ENCODE measurements around the gene GLI1.

DNA sequence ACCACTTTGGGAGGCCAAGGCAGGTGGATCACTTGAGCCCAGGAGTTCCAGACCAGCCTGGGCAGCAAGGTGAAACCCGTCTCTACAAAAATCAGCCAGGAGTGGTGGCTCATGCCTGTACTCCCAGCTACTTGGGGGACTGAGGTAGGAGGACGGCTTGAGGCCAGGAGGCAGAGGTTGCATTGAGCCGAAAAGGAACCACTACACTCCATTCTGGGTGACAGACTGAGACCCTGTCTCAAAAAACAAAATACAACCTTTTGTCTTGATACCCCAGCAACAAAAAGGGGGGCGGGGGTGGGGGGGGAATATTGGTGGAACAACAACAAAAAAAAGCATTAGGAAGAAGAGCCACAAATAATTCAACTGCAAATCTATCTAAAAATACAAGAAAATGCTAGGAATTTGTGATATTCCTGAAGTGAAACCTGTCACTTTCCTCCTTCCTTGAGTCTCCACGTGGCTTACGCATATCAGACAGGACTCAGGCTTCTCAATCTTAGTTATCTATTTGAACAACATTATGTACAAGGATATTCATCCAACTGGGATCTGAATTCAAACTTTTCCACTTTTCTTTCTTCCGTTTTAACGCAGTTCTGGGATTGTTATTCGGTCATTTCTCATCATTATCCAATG is 30.0 kb upstream of the GLI1 start:
- TF ChIP-seq TAF1 (IDR thresholded peaks at IDR 0.05; ENCODE audit: low read depth) = no peak
- TF ChIP-seq, protein P1, sequence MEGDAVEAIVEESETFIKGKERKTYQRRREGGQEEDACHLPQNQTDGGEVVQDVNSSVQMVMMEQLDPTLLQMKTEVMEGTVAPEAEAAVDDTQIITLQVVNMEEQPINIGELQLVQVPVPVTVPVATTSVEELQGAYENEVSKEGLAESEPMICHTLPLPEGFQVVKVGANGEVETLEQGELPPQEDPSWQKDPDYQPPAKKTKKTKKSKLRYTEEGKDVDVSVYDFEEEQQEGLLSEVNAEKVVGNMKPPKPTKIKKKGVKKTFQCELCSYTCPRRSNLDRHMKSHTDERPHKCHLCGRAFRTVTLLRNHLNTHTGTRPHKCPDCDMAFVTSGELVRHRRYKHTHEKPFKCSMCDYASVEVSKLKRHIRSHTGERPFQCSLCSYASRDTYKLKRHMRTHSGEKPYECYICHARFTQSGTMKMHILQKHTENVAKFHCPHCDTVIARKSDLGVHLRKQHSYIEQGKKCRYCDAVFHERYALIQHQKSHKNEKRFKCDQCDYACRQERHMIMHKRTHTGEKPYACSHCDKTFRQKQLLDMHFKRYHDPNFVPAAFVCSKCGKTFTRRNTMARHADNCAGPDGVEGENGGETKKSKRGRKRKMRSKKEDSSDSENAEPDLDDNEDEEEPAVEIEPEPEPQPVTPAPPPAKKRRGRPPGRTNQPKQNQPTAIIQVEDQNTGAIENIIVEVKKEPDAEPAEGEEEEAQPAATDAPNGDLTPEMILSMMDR (IDR thresholded peaks at IDR 0.05; ENCODE audit: poor library complexity, severe bottlenecking) = no peak
- no peak for TF ChIP-seq POLR2AphosphoS5 (IDR thresholded peaks at IDR 0.05)
- TF ChIP-seq MXI1 (conservative IDR thresholded peaks at IDR 0.05; ENCODE audit: poor library complexity, severe bottlenecking) = peak; percentile 44

Measured in neural cell (in vitro differentiated cells).